KMS-11 (cell line): ENCODE measurements around the gene RAB11FIP4.

ENCODE experiments used
- H2AFZ ChIP-seq: fragments of 200-600 bp; sonication (generic); 2 replicates; pipeline ENCODE4 v1.6.1; 2016; ENCODE audit warnings: antibody characterized with exemption, mixed run types, low read depth
- H3K27ac ChIP-seq: fragments of 200-600 bp; sonication (generic); 2 replicates; pipeline ENCODE4 v1.6.1; 2016; ENCODE audit warnings: mild to moderate bottlenecking, mixed run types
- H3K27me3 ChIP-seq: fragments of 200-600 bp; sonication (generic); 2 replicates; pipeline ENCODE4 v1.6.1; 2017; ENCODE audit warnings: mild to moderate bottlenecking, low read depth, mixed run types, moderate library complexity; ENCODE audit not compliant: insufficient read depth
- H3K36me3 ChIP-seq: fragments of 200-600 bp; sonication (generic); 2 replicates; pipeline ENCODE4 v1.6.1; 2017; ENCODE audit warnings: mild to moderate bottlenecking, mixed run types; ENCODE audit not compliant: insufficient read depth
- H3K4me1 ChIP-seq: fragments of 200-600 bp; sonication (generic); 2 replicates; pipeline ENCODE4 v1.6.1; 2016; ENCODE audit warnings: mild to moderate bottlenecking, low read depth, mixed run types; ENCODE audit not compliant: poor library complexity, severe bottlenecking
- H3K4me2 ChIP-seq: fragments of 200-600 bp; sonication (generic); 2 replicates; pipeline ENCODE4 v1.7.0; 2016; ENCODE audit warnings: mild to moderate bottlenecking, mixed run types
- H3K4me3 ChIP-seq: fragments of 200-600 bp; sonication (generic); IDR thresholded peaks from 2 replicates; pipeline ENCODE4 v1.6.1; 2017; ENCODE audit warnings: low read depth, low read length, mixed read lengths; ENCODE audit not compliant: insufficient read depth
- H3K79me2 ChIP-seq: fragments of 200-600 bp; sonication (generic); 2 replicates; pipeline ENCODE4 v1.6.1; 2016; ENCODE audit warnings: low read depth, mixed run types; ENCODE audit not compliant: insufficient read depth
- H3K9ac ChIP-seq: fragments of 200-600 bp; sonication (generic); 2 replicates; pipeline ENCODE4 v1.6.1; 2016; ENCODE audit warnings: mild to moderate bottlenecking, mixed run types
- H4K20me1 ChIP-seq: fragments of 200-600 bp; sonication (generic); 2 replicates; pipeline ENCODE4 v1.6.1; 2016; ENCODE audit warnings: mild to moderate bottlenecking, mixed run types; ENCODE audit not compliant: insufficient read depth
- TF ChIP-seq, protein P1 (sequence below): fragments of 200-600 bp; sonication (generic); conservative IDR thresholded peaks from 2 replicates; pipeline ENCODE4 v1.6.1; 2017; ENCODE audit warnings: low read depth, mild to moderate bottlenecking, antibody characterized with exemption, low read length, moderate library complexity, mixed read lengths

Gene RAB11FIP4

GRCh38 chr17:31418773-31419350 lies 27.4 kb downstream of the RAB11FIP4 start:
- Histone ChIP-seq H3K9ac (no peak overlapping the region), H4K20me1 (no peaks in the 10 kb centered on the region), H3K27me3 (no peaks in the 10 kb centered on the region), H3K4me1 (no peaks in the 10 kb centered on the region), H3K4me2 (no peak overlapping the region), H3K79me2 (no peaks in the 10 kb centered on the region), H2AFZ (no peak overlapping the region), H3K4me3 (no peak overlapping the region), H3K27ac (no peak overlapping the region), H3K36me3 (no peaks in the 10 kb centered on the region)
- TF ChIP-seq, protein P1, sequence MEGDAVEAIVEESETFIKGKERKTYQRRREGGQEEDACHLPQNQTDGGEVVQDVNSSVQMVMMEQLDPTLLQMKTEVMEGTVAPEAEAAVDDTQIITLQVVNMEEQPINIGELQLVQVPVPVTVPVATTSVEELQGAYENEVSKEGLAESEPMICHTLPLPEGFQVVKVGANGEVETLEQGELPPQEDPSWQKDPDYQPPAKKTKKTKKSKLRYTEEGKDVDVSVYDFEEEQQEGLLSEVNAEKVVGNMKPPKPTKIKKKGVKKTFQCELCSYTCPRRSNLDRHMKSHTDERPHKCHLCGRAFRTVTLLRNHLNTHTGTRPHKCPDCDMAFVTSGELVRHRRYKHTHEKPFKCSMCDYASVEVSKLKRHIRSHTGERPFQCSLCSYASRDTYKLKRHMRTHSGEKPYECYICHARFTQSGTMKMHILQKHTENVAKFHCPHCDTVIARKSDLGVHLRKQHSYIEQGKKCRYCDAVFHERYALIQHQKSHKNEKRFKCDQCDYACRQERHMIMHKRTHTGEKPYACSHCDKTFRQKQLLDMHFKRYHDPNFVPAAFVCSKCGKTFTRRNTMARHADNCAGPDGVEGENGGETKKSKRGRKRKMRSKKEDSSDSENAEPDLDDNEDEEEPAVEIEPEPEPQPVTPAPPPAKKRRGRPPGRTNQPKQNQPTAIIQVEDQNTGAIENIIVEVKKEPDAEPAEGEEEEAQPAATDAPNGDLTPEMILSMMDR, result no peak

DNA sequence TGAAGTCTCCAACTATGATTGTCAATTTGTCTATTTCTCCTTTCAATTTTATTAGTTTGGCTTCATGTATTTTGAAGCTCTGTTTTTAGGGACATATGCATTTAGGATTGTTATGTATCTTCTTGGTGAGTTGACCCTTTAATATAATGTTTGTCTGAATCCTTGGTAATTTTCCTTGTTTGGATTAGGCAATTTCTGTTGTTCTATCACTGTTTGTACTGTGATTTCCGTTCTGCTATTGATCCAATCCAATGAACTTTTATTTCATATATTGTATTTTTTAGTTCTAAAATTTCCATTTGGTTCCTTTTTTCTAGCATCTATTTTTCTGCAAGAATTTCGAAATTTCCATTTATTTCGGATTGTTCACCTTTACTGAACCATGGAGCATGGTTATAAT lies 31.0 kb downstream of the RAB11FIP4 start:
- Histone ChIP-seq H4K20me1 (no peaks in the 10 kb centered on the region), H3K27ac (no peak overlapping the region), H3K27me3 (no peaks in the 10 kb centered on the region), H3K9ac (no peak overlapping the region), H3K4me2 (no peak overlapping the region), H2AFZ (no peak overlapping the region), H3K36me3 (no peaks in the 10 kb centered on the region), H3K79me2 (no peaks in the 10 kb centered on the region), H3K4me1 (no peaks in the 10 kb centered on the region), H3K4me3 (no peak overlapping the region)
- TF ChIP-seq, protein P1, result no peak

- Histone ChIP-seq H3K4me2 (no peak overlapping the region), H3K36me3 (no peaks in the 10 kb centered on the region)
Measured at GRCh38 chr17:31424944-31425281, 33.4 kb downstream of the RAB11FIP4 start.

DNA sequence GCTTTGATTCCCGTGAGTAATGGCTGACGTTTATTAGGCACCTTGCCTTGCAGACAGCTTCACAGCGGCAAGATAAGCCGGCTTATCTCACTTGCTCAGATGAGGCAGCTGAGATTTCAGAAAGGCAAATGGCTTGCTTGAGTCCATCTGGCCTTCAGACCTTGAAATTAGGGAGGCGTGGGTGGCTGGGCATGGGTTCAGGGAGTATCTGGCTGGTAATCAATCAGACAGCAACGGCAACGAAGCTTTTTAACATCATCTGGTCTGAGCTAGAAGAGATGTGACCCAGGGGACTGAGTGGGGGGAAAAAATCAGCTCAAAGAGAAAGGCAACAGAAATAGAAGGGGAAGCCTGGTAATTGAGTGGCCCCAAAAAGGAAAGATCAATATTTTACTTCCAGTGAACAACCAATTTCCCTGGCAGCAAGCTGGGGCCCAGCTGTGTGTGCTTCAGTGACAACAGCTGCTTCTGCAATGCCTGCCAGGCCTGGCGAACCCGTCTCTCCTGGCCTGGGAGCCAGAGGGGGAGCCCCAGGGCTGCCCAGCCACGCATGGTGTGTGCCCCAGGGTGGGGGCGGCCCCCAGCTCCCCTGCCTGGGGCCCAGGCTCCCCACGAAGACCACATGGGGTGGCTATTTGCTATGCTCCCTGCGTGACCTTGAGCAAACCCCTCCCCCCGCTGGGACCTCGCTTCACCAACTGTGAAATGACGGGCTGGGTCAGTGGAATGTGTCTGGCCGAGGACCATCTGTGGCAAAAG lies 34.0 kb downstream of the RAB11FIP4 start:
- H3K27me3 ChIP-seq, result no peaks in the 10 kb centered on the region
- no peak overlapping the region for H3K27ac ChIP-seq
- TF ChIP-seq, protein P1, result no peak
- no peaks in the 10 kb centered on the region for H3K79me2 ChIP-seq
- H3K4me3 ChIP-seq, result no peak overlapping the region
- H3K4me1 ChIP-seq, result no peaks in the 10 kb centered on the region
- no peak overlapping the region for H3K4me2 ChIP-seq
- no peak overlapping the region for H3K9ac ChIP-seq
- no peaks in the 10 kb centered on the region for H3K36me3 ChIP-seq
- H2AFZ ChIP-seq, result no peak overlapping the region
- no peaks in the 10 kb centered on the region for H4K20me1 ChIP-seq

More at GRCh38 chr17:31424944-31425281, 33.4 kb downstream of the RAB11FIP4 start:
- Histone ChIP-seq H3K4me3 (no peak overlapping the region), H3K79me2 (no peaks in the 10 kb centered on the region), H3K27ac (no peak overlapping the region), H3K4me1 (no peaks in the 10 kb centered on the region), H3K9ac (no peak overlapping the region), H3K27me3 (no peaks in the 10 kb centered on the region), H2AFZ (no peak overlapping the region), H4K20me1 (no peaks in the 10 kb centered on the region)
- TF ChIP-seq, protein P1, result no peak
